ENCODE data around the gene PDE8A.

DNA sequence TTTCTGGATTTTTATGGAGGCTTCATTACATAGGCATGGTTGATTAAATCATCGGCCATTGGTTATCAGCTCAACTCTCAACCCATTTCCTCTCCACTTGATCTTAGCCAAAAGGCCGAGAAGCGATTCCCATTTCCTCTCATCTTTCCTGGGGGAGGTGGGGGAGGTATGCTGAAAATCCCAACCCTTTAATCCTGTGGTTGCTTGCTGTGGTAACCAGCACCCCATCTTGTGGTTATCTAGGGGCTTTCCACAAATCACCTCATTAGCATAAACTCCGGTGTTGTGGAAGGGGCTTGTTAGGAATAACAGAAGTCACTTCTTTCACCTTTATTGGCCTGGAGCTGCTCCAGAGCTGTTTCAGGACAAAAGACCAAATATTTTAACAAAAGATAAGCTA, 20.9 kb downstream of the PDE8A start:
- TF ChIP-seq, protein P1, sequence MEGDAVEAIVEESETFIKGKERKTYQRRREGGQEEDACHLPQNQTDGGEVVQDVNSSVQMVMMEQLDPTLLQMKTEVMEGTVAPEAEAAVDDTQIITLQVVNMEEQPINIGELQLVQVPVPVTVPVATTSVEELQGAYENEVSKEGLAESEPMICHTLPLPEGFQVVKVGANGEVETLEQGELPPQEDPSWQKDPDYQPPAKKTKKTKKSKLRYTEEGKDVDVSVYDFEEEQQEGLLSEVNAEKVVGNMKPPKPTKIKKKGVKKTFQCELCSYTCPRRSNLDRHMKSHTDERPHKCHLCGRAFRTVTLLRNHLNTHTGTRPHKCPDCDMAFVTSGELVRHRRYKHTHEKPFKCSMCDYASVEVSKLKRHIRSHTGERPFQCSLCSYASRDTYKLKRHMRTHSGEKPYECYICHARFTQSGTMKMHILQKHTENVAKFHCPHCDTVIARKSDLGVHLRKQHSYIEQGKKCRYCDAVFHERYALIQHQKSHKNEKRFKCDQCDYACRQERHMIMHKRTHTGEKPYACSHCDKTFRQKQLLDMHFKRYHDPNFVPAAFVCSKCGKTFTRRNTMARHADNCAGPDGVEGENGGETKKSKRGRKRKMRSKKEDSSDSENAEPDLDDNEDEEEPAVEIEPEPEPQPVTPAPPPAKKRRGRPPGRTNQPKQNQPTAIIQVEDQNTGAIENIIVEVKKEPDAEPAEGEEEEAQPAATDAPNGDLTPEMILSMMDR (IDR thresholded peaks at IDR 0.05) = no peak
- TF ChIP-seq POLR2A (IDR thresholded peaks at IDR 0.05) = no peak

All from breast epithelium (tissue), 3 donors.